ENCODE data around the gene ADAMTS5.

ADAMTS5 gene

DNA sequence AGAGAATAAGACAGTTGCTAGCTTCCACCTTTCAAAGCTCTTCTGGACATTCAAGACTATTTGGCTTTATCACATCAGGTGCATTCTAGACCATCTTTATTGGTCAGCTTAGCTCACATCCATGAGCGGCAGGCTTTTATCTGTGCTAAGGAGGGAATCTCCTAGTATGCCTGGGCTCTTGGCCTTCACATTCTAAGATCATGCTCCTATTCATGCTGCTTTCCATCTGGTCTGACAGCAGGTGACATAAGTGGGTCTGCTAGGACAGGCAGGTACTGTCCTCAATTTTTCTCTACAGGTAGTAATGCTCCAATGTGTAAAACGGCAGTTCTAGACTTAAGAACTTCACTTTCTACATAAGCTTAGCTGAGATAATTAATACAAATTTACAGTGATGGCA, 82.5 kb downstream of the ADAMTS5 start:
- in situ Hi-C loops (cut with MboI; ENCODE audit: low pct_unique_long_range_greater_than_20kb, low sequenced_read_pairs, unreplicated experiment), result no loop called here
- no peak for TF ChIP-seq CTCF (IDR thresholded peaks at IDR 0.05; ENCODE audit: extremely low read depth, insufficient read depth, missing control alignments)
- no peak for DNase-seq (ENCODE audit: low spot score)

DNA sequence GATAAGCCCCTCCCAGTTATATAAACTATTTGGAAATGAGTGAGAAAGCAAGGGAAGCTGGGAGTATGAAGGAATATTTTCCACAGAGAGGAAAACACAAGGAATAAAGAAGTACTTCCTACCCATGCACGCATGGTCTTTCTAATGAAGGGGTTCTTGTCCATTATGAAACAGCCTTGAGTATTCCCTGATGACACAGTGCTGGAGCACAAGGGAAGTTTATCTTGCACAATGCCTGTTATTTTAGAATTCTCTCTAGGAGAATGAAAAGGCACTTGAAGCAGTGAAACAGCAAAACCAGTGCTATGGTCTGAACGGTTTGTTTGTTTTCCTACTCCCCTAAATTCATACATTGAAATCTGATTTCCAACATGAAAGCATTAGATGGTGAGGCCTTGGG, 83.1 kb downstream of the ADAMTS5 start:
- no peak for DNase-seq (ENCODE audit: low spot score)
- TF ChIP-seq CTCF (IDR thresholded peaks at IDR 0.05; ENCODE audit: extremely low read depth, insufficient read depth, missing control alignments), result no peak
- in situ Hi-C loops (cut with MboI; ENCODE audit: low pct_unique_long_range_greater_than_20kb, low sequenced_read_pairs, unreplicated experiment), result no loop called here

- in situ Hi-C loops (cut with MboI; ENCODE audit: low pct_unique_long_range_greater_than_20kb, low sequenced_read_pairs, unreplicated experiment), result no loop called here
- DNase-seq (ENCODE audit: low spot score), result no peak
- no peak for TF ChIP-seq CTCF (IDR thresholded peaks at IDR 0.05; ENCODE audit: extremely low read depth, insufficient read depth, missing control alignments)
Observed at GRCh38 chr21:26881504-26882228, 85.2 kb downstream of the ADAMTS5 start.

DNA sequence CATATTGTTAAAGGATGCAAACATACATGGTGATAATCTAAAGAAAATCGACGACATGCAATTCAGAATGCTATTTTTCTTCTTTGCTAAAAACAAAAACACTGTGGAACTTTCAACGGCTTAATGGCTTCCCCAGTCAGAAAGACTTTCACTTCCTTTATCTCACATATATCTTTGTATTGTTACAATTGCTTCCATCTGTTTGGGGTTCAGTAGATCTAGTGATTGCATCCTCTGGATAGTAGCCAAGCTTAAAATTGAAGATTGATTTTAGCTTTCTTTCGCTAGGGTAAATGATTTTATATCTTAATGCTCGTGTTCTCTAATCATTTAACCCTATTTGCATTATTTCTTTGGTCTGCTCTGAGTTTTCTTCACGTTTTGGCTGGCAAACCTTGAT, 89.9 kb downstream of the ADAMTS5 start:
- no peak for DNase-seq (ENCODE audit: low spot score)
- in situ Hi-C loops (cut with MboI; ENCODE audit: low pct_unique_long_range_greater_than_20kb, low sequenced_read_pairs, unreplicated experiment), result no loop called here
- TF ChIP-seq CTCF (IDR thresholded peaks at IDR 0.05; ENCODE audit: extremely low read depth, insufficient read depth, missing control alignments), result no peak

DNA sequence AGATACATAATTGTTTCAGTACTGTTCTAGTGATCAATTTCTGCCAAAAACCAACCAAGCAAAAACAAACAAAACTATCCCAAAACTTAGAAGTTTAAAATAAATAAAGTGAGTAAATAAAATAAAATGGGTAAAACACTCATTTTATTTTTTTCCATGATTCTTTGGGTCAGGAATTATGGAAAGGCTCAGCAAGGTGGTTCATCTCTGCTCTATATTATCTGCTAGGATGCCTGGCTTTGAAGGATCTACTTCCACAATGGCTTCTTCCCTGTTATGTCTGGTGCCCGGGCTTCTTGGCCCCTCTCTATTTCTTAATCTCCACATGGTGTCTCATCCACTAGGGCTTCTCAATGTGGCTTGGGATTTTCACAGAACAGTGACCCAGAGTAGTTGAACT, 92.5 kb downstream of the ADAMTS5 start:
- in situ Hi-C loops (cut with MboI; ENCODE audit: low pct_unique_long_range_greater_than_20kb, low sequenced_read_pairs, unreplicated experiment), result no loop called here
- no peak for TF ChIP-seq CTCF (IDR thresholded peaks at IDR 0.05; ENCODE audit: extremely low read depth, insufficient read depth, missing control alignments)
- no peak for DNase-seq (ENCODE audit: low spot score)
